Right lobe of liver (tissue), 4 donors: Measurements from ENCODE around the gene SCFD2.

Experiments used
- POLR2A ChIP-seq: fragments of 450-650 bp; IDR thresholded peaks from one replicate; pipeline ENCODE4 v1.6.1; 2017; ENCODE audit warnings: antibody characterized with exemption, mild to moderate bottlenecking
- TF ChIP-seq, protein P1 (sequence below), 4 donors: fragments of 200-600 bp in 3 of 4; fragments of 450-650 bp in 1 of 4; IDR thresholded peaks; one replicate each; pipeline versions ENCODE4 v1.5.1 to v1.8.0; 2016 to 2022; ENCODE audit warnings: antibody characterized with exemption in 4 of 4, mild to moderate bottlenecking in 2 of 4
- donor health status: DM: no; HTN: no; CAD: no.
- donor health status: DM: no; HTN: no; CAD: no.
- donor health status: DM: no; HTN: yes; CAD: no.

DNA sequence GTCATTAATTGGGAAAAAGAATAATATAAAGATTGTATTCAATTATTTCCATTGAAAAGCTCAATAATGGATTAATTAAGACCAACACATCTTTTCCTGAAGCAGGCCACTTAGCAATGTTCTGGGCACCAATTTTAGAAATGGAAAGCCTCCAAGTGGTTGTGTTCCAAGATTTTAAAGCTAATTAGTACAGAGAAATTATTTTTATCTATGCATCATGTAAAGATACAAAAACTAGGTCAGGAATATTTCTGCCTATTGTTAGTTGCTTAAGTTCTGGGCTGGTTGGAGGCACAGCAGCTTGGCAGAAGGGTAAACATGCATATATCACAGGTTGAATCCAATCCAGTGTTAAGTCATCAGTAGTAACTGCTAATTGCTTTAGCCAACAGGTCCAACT lies 401.9 kb downstream of the SCFD2 start:
- no peak for TF ChIP-seq POLR2A
- TF ChIP-seq, protein P1, sequence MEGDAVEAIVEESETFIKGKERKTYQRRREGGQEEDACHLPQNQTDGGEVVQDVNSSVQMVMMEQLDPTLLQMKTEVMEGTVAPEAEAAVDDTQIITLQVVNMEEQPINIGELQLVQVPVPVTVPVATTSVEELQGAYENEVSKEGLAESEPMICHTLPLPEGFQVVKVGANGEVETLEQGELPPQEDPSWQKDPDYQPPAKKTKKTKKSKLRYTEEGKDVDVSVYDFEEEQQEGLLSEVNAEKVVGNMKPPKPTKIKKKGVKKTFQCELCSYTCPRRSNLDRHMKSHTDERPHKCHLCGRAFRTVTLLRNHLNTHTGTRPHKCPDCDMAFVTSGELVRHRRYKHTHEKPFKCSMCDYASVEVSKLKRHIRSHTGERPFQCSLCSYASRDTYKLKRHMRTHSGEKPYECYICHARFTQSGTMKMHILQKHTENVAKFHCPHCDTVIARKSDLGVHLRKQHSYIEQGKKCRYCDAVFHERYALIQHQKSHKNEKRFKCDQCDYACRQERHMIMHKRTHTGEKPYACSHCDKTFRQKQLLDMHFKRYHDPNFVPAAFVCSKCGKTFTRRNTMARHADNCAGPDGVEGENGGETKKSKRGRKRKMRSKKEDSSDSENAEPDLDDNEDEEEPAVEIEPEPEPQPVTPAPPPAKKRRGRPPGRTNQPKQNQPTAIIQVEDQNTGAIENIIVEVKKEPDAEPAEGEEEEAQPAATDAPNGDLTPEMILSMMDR (IDR thresholded peaks at IDR 0.05) = no peak
